Right lobe of liver (tissue), 6 donors: ENCODE data around the gene MMP19. TPM values are rescaled to one million over a fixed set of nuclear protein-coding genes. Genes with fewer than 3 reads are reported as not detected.

Experiments used
- ATAC-seq, 4 donors: fragments of 200-7000 bp; cut with Tn5 transposase; one replicate each; pipeline ENCODE4 v1.9.1; 2020; ENCODE audit warnings: mild to moderate bottlenecking in 4 of 4, moderate library complexity in 4 of 4
- DNase-seq, 3 donors: peaks; one replicate each; pipeline ENCODE4 v3.0.0-alpha.2; 2020
- H3K27ac ChIP-seq, 3 donors: fragments of 200-600 bp; one replicate each; pipeline ENCODE4 v1.8.0; 2022
- H3K27me3 ChIP-seq, 2 donors: fragments of 200-600 bp; one replicate each; pipeline ENCODE4 v1.8.0; 2022
- H3K36me3 ChIP-seq, 4 donors: fragments of 200-600 bp; sonication (generic) in 1 of 4; one replicate each; pipeline versions ENCODE4 v1.5.1 to v1.8.0; 2017 to 2022; ENCODE audit warnings: control low read depth in 1 of 4
- H3K4me1 ChIP-seq, 4 donors: fragments of 200-600 bp; sonication (generic) in 1 of 4; one replicate each; pipeline versions ENCODE4 v1.5.1 to v1.8.0; 2017 to 2022; ENCODE audit warnings: control low read depth in 1 of 4
- H3K4me3 ChIP-seq, 3 donors: fragments of 200-600 bp; one replicate each; pipeline ENCODE4 v1.8.0; 2022
- H3K9me3 ChIP-seq, 4 donors: fragments of 200-600 bp; sonication (generic) in 1 of 4; one replicate each; pipeline versions ENCODE4 v1.5.1 to v1.8.0; 2017 to 2022; ENCODE audit warnings: control low read depth in 1 of 4
- CTCF ChIP-seq, 4 donors: fragments of 200-600 bp in 3 of 4; fragments of 450-650 bp in 1 of 4; IDR thresholded peaks; one replicate each; pipeline versions ENCODE4 v1.5.1 to v1.8.0; 2016 to 2022; ENCODE audit warnings: antibody characterized with exemption in 4 of 4, mild to moderate bottlenecking in 2 of 4
- POLR2A ChIP-seq: fragments of 450-650 bp; IDR thresholded peaks from one replicate; pipeline ENCODE4 v1.6.1; 2017; ENCODE audit warnings: antibody characterized with exemption, mild to moderate bottlenecking
- WGBS: methylation state at CpG from one replicate; pipeline ENCODE4 v1.1.6; 2018; ENCODE audit warnings: low coverage, low lambda C conversion rate; ENCODE audit not compliant: insufficient coverage; ENCODE audit errors: missing lambda C conversion rate; 5-methylcytosine and 5-hydroxymethylcytosine counted together
- intact Hi-C, 2 donors: fragments of 100-400 bp; cut with DNase I; formaldehyde crosslinking; loops; one replicate each; pipeline versions ENCODE4 v1.11.2 to v1.14.1; 2022
- total RNA-seq, 6 experiments: library from RNA; depleted of rRNA in 2 of 6; stranded (reverse); fragments of >200 nt in 2 of 6; fragmentation: NEBNext Ultra II Directional in 3 of 6; extraction: Animal tissue kit (Norgen Biotek cat#: 25700) in 3 of 6; gene quantifications; one replicate each; pipeline versions ENCODE4 v1.1.0 to v1.2.4, GENCODE V29; 2016 to 2023
- donor health status: DM: no; HTN: yes; CAD: no.
- donor health status: DM: no; HTN: no; CAD: no.
- donor health status: DM: no; HTN: no; CAD: no.
- donor health status: DM: no; HTN: yes; CAD: no.
- donor health status: DM: no; HTN: yes; CAD: no.

Gene MMP19
- total RNA-seq, 6 experiments from 2014 or later = 1.3 to 5.0 (median 1.9) TPM

DNA sequence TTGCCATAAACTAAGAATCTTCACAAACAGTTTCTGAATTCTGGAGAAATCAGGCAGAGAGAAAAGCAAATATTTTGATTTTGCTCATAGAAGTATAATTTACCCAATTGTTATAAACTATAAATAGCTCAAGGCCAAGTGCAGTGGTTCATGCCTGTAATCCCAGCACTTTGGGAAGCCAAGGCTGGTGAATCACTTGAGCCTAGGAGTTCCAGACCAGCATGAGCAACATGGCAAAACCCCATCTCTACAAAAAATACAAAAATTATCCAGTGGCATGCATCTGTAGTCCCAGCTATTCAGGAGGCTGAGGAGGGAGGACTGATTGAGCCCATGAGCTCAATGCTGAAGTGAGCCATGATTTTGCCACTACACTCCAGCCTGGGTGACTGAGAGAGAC, 19.6 kb upstream of the MMP19 start:
- Histone ChIP-seq H3K27ac (no peak overlapping the region), H3K27me3 (no peaks in the 10 kb centered on the region), H3K4me3 (no peak overlapping the region), H3K4me1 (no peaks in the 10 kb centered on the region), H3K9me3 (no peaks in the 10 kb centered on the region), H3K36me3 (no peaks in the 10 kb centered on the region)
- intact Hi-C loops = no loop called here
- TF ChIP-seq POLR2A = no peak
- no peak for TF ChIP-seq CTCF (IDR thresholded peaks at IDR 0.05)
- no peak for DNase-seq
- ATAC-seq = no peak

GRCh38 chr12:55861871-55862270, 19.1 kb upstream of the MMP19 start:
- Histone ChIP-seq H3K4me3 (no peak overlapping the region), H3K36me3 (no peaks in the 10 kb centered on the region), H3K4me1 (no peaks in the 10 kb centered on the region), H3K9me3 (no peaks in the 10 kb centered on the region), H3K27me3 (no peaks in the 10 kb centered on the region), H3K27ac (no peak overlapping the region)
- DNase-seq (no peak), ATAC-seq (no peak)
- intact Hi-C loops = no loop called here
- TF ChIP-seq CTCF (IDR thresholded peaks at IDR 0.05) (no peak), POLR2A (no peak)
- WGBS = 79% methylated on average over 3 of the region's 3 CpGs

DNA sequence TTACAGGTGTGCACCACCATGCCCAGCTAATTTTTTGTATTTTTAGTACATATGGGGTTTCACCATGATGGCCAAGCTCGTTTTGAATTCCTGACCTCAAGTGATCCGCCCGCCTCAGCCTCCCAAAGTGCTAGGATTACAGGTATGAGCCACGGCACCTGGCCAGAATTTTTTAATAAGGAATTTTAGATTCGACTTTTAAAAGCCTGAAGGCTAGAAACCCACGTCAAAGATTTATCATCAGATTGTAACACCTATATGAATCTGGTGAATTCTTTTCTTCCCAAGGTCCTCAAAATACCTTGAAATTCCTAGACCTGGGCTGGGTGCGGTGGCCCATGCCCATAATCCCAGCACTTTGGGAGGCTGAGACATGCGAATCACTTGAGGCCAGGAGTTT, 18.7 kb upstream of the MMP19 start:
- intact Hi-C loops = no loop called here
- ATAC-seq (no peak), DNase-seq (no peak)
- Histone ChIP-seq H3K27me3 (no peaks in the 10 kb centered on the region), H3K4me3 (no peak overlapping the region), H3K27ac (no peak overlapping the region), H3K4me1 (no peaks in the 10 kb centered on the region), H3K36me3 (no peaks in the 10 kb centered on the region), H3K9me3 (no peaks in the 10 kb centered on the region)
- 89% methylated on average over 8 of the region's 8 CpGs for WGBS
- TF ChIP-seq CTCF (IDR thresholded peaks at IDR 0.05) = no peak
- TF ChIP-seq POLR2A = no peak

- DNase-seq = no peak
- 26% methylated on average over 1 of the region's 1 CpG for WGBS
- ATAC-seq = no peak
- intact Hi-C loops = no loop called here
- H3K27ac ChIP-seq = no peak overlapping the region
- TF ChIP-seq POLR2A = no peak
- no peak for TF ChIP-seq CTCF (IDR thresholded peaks at IDR 0.05)
- no peaks in the 10 kb centered on the region for H3K9me3 ChIP-seq
- H3K27me3 ChIP-seq = no peaks in the 10 kb centered on the region
- H3K36me3 ChIP-seq = no peaks in the 10 kb centered on the region
- H3K4me3 ChIP-seq = no peak overlapping the region
- no peaks in the 10 kb centered on the region for H3K4me1 ChIP-seq
These were observed 10.0 kb upstream of the MMP19 start for GRCh38 chr12:55852740-55853139.

DNA sequence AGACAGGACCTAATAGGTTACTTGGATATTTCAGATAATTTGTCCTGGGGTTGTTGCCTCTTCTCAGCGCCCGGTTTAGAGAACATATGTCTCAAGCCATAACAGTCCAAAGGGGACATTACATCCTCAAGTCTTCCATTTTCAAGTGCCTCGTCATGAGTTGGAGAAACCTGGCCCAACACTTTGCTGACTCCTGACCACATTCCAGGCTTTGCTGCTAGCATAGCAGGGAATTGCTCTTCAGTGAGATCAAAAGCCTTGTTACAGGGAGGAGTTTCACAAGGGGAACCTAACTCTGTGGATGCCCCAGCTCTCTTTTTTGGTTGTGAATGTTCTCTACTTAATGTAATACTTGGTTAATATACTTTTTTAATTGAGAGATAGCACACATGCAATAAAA, 8.2 kb upstream of the MMP19 start:
- Histone ChIP-seq H3K4me3 (no peak overlapping the region), H3K36me3 (no peaks in the 10 kb centered on the region), H3K4me1 (no peaks in the 10 kb centered on the region), H3K9me3 (no peaks in the 10 kb centered on the region), H3K27ac (no peak overlapping the region), H3K27me3 (no peaks in the 10 kb centered on the region)
- intact Hi-C loops = no loop called here
- TF ChIP-seq POLR2A (no peak), CTCF (IDR thresholded peaks at IDR 0.05) (no peak)
- ATAC-seq = no peak
- DNase-seq = no peak
- 89% methylated on average over 3 of the region's 3 CpGs for WGBS
